Vagina (tissue), 2 donors: ENCODE measurements around the gene CASR.
"Not testable (repeated sequence)": the region's sequence is repeated elsewhere in the genome, so short reads cannot be mapped to it uniquely, and the experiment has no call there.

Experiments used
- CTCF ChIP-seq, 3 experiments: fragments of 450-650 bp in 2 of 3; fragments of 200-600 bp in 1 of 3; sonication (generic) in 1 of 3; IDR thresholded peaks; one replicate each; pipeline ENCODE4 v1.5.1; 2017 to 2019; ENCODE audit warnings: antibody characterized with exemption in 3 of 3, mild to moderate bottlenecking in 2 of 3, moderate library complexity in 2 of 3
- POLR2A ChIP-seq, 2 donors: fragments of 450-650 bp; IDR thresholded peaks; one replicate each; pipeline ENCODE4 v1.6.1; 2017; ENCODE audit warnings: antibody characterized with exemption in 2 of 2, mild to moderate bottlenecking in 2 of 2, moderate library complexity in 2 of 2
- POLR2AphosphoS5 ChIP-seq, 2 donors: sonication (generic); formaldehyde crosslinking; IDR thresholded peaks; one replicate each; pipeline ENCODE4 v1.9.0; 2017; ENCODE audit warnings: antibody characterized with exemption in 2 of 2, mild to moderate bottlenecking in 2 of 2, low read depth in 1 of 2; ENCODE audit not compliant: insufficient read depth in 1 of 2

- not testable (repeated sequence) for TF ChIP-seq POLR2AphosphoS5 (IDR thresholded peaks at IDR 0.05; ENCODE audit: insufficient read depth in 1 of 2, low read depth in 1 of 2); CTCF (IDR thresholded peaks at IDR 0.05); POLR2A (IDR thresholded peaks at IDR 0.05)
These were observed 12.1 kb upstream of the CASR start for GRCh38 chr3:122171361-122171760.
